Measurements from ENCODE around the gene GLT1D1. TPM values are rescaled to one million over a fixed set of nuclear protein-coding genes. Genes with fewer than 3 reads are reported as not detected.

GLT1D1 gene
- total and polyA plus RNA-seq, 12 donors, result 0.07 to 0.50 (median 0.33) TPM; not detected in 4

DNA sequence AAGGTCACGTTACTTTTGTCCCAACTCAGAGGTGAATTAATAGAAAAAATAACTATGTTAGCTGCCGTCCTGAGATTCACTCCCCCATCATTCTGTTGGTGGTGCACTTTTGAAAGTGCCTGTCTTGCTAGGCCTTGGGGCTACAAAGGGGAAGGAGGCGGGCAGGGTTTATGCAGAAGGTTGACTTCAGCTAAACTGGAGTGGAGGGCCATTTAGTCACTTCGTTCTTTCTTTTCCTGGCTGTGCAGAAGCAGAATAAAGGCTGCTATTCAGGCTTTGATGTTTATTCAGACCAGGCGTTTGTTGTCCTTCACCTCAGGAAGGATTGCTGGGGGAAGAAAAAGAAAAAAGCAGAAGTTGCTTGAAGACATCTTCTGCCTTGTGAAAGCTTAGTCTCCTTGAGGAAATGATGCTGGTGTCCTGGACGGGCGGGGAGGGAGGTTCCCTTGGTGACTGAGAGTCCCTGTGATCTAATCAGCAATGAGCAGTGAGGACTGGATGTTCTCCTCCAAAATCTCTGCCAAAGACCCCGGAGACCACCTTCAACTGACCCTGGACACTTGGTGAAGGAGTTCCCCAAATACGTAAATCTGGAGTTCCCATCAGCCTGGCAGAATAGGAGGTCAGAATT, 4.0 kb downstream of the GLT1D1 start:
- H3K4me1 ChIP-seq (replicated peaks in 1 of 2), result no peaks in the 10 kb centered on the region
- no peak overlapping the region for H3K27ac ChIP-seq
- no peak overlapping the region for H3K4me3 ChIP-seq
- H3K27me3 ChIP-seq, result peaks cover 12% of the 10 kb centered on the region
- H3K9me3 ChIP-seq (replicated peaks in 1 of 3), result no peaks in the 10 kb centered on the region
- peak in 1 of 7 donors; percentile 12 for DNase-seq
- intact Hi-C loops (cut with DNase I), result no loop called here
- WGBS, 4 donors, result 52 to 62% (median 60%) methylated on average over 9 of the region's 9 CpGs
- H3K36me3 ChIP-seq (replicated peaks in 1 of 2), result no peaks in the 10 kb centered on the region
- TF ChIP-seq POLR2A (IDR thresholded peaks at IDR 0.05) (no peak), CTCF (IDR thresholded peaks at IDR 0.05) (no peak)

DNA sequence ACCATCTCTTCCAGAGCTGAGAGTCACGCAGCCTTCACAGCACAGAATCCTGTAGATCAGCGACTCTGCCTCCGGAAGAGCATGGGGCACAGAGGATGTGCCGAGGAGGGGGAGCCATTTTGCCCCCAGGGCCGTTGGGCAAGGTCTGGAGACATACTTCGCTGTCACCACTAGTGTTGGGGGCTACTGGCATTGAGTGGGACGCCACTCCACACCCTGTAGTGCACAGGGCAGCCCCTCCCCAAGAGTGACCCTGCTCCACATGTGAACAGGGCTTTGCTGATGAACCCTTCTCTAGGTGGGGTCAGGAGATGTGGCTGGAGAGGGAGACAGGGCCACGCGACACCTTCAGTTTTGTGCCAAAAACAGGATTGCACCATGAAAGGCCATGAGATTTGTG, 6.0 kb downstream of the GLT1D1 start:
- TF ChIP-seq POLR2A (IDR thresholded peaks at IDR 0.05) (no peak), CTCF (IDR thresholded peaks at IDR 0.05) (no peak)
- intact Hi-C loops (cut with DNase I), result no loop called here
- DNase-seq, result peak in 1 of 7 donors; percentile 14
- Histone ChIP-seq H3K4me1 (replicated peaks in 1 of 2) (no peaks in the 10 kb centered on the region), H3K36me3 (replicated peaks in 1 of 2) (no peaks in the 10 kb centered on the region), H3K27ac (no peak overlapping the region), H3K9me3 (replicated peaks in 1 of 3) (no peaks in the 10 kb centered on the region), H3K27me3 (no peaks in the 10 kb centered on the region), H3K4me3 (no peak overlapping the region)
- 77 to 83% (median 81%) methylated on average over 7 to 9 of the region's 9 CpGs for WGBS, 4 donors

GRCh38 chr12:128861226-128862016, 8.1 kb downstream of the GLT1D1 start:
- H3K27ac ChIP-seq, result no peak overlapping the region
- no peak for TF ChIP-seq CTCF (IDR thresholded peaks at IDR 0.05)
- TF ChIP-seq POLR2A (IDR thresholded peaks at IDR 0.05), result no peak
- no peaks in the 10 kb centered on the region for H3K27me3 ChIP-seq
- WGBS, 4 donors, result 61 to 73% (median 67%) methylated on average over 12 to 15 of the region's 15 CpGs
- intact Hi-C loops (cut with DNase I), result no loop called here
- no peaks in the 10 kb centered on the region for H3K36me3 ChIP-seq (replicated peaks in 1 of 2)
- DNase-seq, result no peak
- H3K4me1 ChIP-seq (replicated peaks in 1 of 2), result no peaks in the 10 kb centered on the region
- no peak overlapping the region for H3K4me3 ChIP-seq
- no peaks in the 10 kb centered on the region for H3K9me3 ChIP-seq (replicated peaks in 1 of 3)

GRCh38 chr12:128863957-128864356, 10.7 kb downstream of the GLT1D1 start:
- intact Hi-C loops (cut with DNase I), result no loop called here
- Histone ChIP-seq H3K27ac (no peak overlapping the region), H3K36me3 (replicated peaks in 1 of 2) (no peaks in the 10 kb centered on the region), H3K9me3 (replicated peaks in 1 of 3) (no peaks in the 10 kb centered on the region), H3K4me1 (replicated peaks in 1 of 2) (no peaks in the 10 kb centered on the region), H3K4me3 (no peak overlapping the region), H3K27me3 (no peaks in the 10 kb centered on the region)
- no peak for DNase-seq
- TF ChIP-seq CTCF (IDR thresholded peaks at IDR 0.05) (no peak), POLR2A (IDR thresholded peaks at IDR 0.05) (no peak)
- 62 to 81% (median 79%) methylated on average over 11 of the region's 11 CpGs for WGBS, 4 donors

All from adrenal gland (tissue), 12 donors.